Mesodermal cell (in vitro differentiated cells): ENCODE results near the gene CACNB1.
"Not testable (repeated sequence)": the region's sequence is repeated elsewhere in the genome, so short reads cannot be mapped to it uniquely, and the experiment has no call there.

Experiments used
- H3K27ac ChIP-seq: 2 replicates; pipeline ENCODE4 v1.7.0; 2013; ENCODE audit warnings: mild to moderate bottlenecking, low read depth, low read length, moderate library complexity; ENCODE audit not compliant: severe bottlenecking
- H3K36me3 ChIP-seq: 2 replicates; pipeline ENCODE4 v1.7.1; 2013; ENCODE audit warnings: mild to moderate bottlenecking, low read length, moderate library complexity; ENCODE audit not compliant: control insufficient read depth, insufficient read depth
- H3K4me1 ChIP-seq: one replicate; pipeline ENCODE4 v1.7.1; 2013; ENCODE audit warnings: mild to moderate bottlenecking, low read length; ENCODE audit not compliant: insufficient read depth, control insufficient read depth, poor library complexity, severe bottlenecking
- H3K4me3 ChIP-seq: 2 replicates; pipeline ENCODE4 v1.7.0; 2013; ENCODE audit warnings: low read length, control low read depth, mild to moderate bottlenecking; ENCODE audit not compliant: insufficient read depth, poor library complexity, severe bottlenecking; ENCODE audit errors: extremely low read depth
- H3K9me3 ChIP-seq: 2 replicates; pipeline ENCODE4 v1.7.1; 2013; ENCODE audit warnings: mild to moderate bottlenecking, low read length, moderate library complexity; ENCODE audit not compliant: control insufficient read depth
- WGBS, 2 experiments: methylation state at CpG; one replicate each; pipeline ENCODE4 v1.1.5; 2013; ENCODE audit warnings: missing lambda C conversion rate in 2 of 2; ENCODE audit not compliant: insufficient coverage in 2 of 2; 5-methylcytosine and 5-hydroxymethylcytosine counted together

Gene CACNB1

GRCh38 chr17:39139161-39139511 lies 58.3 kb downstream of the CACNB1 start:
- WGBS, 2 experiments = 100% methylated on average over 1 of the region's 2 CpGs
- no peak overlapping the region for H3K4me3 ChIP-seq
- H3K27ac ChIP-seq = no peak overlapping the region
- no peaks in the 10 kb centered on the region for H3K36me3 ChIP-seq
- H3K4me1 ChIP-seq = peaks cover 5% of the 10 kb centered on the region
- H3K9me3 ChIP-seq = peaks cover 5% of the 10 kb centered on the region

DNA sequence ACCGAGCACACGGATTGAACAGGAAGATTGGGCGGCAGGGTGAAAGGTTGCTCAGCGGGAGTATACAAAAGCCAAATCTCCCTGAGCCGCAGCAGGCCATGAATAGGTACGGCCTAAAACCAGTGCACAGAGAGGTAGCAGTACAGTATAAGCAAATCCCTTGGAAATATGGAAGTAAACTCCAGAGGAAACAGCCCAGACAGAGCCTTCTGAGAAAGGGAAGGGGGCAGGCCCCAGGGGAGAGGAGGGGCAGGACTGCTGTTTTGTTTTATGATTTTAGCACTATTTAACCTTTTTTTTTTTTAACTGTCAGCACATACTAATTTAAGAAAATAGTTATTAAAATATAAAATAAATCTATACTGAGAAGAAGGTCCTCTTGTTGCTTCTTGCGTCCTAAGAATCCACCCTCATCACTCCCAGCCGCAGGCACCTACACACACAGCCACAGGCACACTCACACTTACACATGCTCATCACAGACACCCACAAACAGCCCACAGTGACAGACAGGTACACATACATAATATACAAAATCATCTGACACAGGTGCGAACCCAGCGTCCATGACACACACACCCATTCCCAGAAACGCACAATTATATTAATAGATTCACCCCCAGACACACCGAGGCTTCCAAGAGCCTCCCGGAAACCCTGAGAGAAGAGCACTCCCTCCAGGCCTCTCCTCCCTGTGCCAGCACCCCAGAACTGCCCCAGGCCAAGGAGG lies 58.9 kb downstream of the CACNB1 start:
- WGBS, 2 experiments = 90 to 96% methylated on average over 7 to 11 of the region's 13 CpGs
- Histone ChIP-seq H3K4me1 (peaks cover 5% of the 10 kb centered on the region), H3K4me3 (no peak overlapping the region), H3K36me3 (no peaks in the 10 kb centered on the region), H3K9me3 (peaks cover 5% of the 10 kb centered on the region), H3K27ac (no peak overlapping the region)

GRCh38 chr17:39134878-39135277 lies 62.6 kb downstream of the CACNB1 start:
- Histone ChIP-seq H3K4me3 (no peak overlapping the region), H3K27ac (no peak overlapping the region)

DNA sequence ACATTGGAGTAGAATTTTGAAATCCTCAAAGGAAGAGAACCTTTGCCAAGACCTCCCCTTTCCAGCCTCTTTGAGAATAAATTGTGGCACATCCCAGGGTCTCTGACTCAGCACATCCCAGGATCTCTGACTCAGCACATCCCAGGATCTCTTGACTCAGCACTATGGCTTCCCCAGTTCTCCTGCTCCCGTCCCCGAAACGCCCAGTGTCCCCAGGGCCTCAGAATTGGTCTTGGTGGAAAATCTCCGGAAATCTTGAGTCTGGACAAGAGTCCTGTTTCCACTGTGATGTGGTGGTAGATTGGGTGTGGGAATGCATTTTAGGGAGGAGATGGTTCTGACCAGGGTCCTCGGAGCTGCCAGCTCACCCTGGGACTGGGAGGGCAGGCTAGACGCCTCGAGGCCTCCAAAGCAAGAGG lies 65.3 kb downstream of the CACNB1 start:
- Histone ChIP-seq H3K9me3 (no peaks in the 10 kb centered on the region), H3K4me3 (no peak overlapping the region), H3K4me1 (peaks cover 3% of the 10 kb centered on the region), H3K36me3 (no peaks in the 10 kb centered on the region), H3K27ac (no peak overlapping the region)
- WGBS, 2 experiments = 89% methylated on average over 7 of the region's 7 CpGs; no CpG with 5 or more reads in 1 of the 2 experiments

More at GRCh38 chr17:39134878-39135277, 62.6 kb downstream of the CACNB1 start:
- WGBS, 2 experiments = 89 to 93% methylated on average over 4 to 6 of the region's 6 CpGs
- H3K4me1 ChIP-seq = peaks cover 7% of the 10 kb centered on the region
- no peaks in the 10 kb centered on the region for H3K36me3 ChIP-seq
- H3K9me3 ChIP-seq = no peaks in the 10 kb centered on the region

- WGBS, 2 experiments = 84 to 85% methylated on average over 5 to 6 of the region's 6 CpGs
Measured at GRCh38 chr17:39131616-39132015, 65.9 kb downstream of the CACNB1 start.

DNA sequence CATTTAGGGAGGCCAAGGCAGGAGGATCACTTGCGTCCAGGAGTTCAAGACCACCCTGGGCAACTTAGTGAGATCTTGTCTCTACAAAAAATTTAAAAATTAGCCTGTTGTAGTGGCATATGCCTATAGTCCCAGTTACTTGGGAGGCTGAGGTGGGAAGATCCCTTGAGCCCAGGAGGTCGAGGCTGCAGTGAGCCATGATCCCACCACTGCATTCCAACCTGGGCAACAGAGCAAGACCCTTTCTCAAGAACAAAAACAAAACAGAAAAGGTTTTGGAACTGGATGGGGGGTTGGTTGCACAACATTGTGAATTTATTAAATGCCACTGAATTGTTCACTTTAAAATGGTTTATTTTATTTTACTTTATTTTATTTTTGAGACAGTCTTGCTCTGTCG lies 67.3 kb downstream of the CACNB1 start:
- 83 to 100% methylated on average over 1 of the region's 3 CpGs for WGBS, 2 experiments
- Histone ChIP-seq H3K4me1 (peaks cover 3% of the 10 kb centered on the region), H3K36me3 (no peaks in the 10 kb centered on the region), H3K27ac (no peak overlapping the region), H3K4me3 (no peak overlapping the region), H3K9me3 (no peaks in the 10 kb centered on the region)

More at GRCh38 chr17:39131616-39132015, 65.9 kb downstream of the CACNB1 start:
- H3K4me3 ChIP-seq = no peak overlapping the region
- no peak overlapping the region for H3K27ac ChIP-seq
- peaks cover 3% of the 10 kb centered on the region for H3K4me1 ChIP-seq
- no peaks in the 10 kb centered on the region for H3K9me3 ChIP-seq
- no peaks in the 10 kb centered on the region for H3K36me3 ChIP-seq

- H3K27ac ChIP-seq, H3K4me3 ChIP-seq, H3K9me3 ChIP-seq, H3K36me3 ChIP-seq, H3K4me1 ChIP-seq: not testable (repeated sequence)
- 95 to 100% methylated on average over 1 to 3 of the region's 6 CpGs for WGBS, 2 experiments
Measured at GRCh38 chr17:39129544-39129943, 67.9 kb downstream of the CACNB1 start.

- no peak overlapping the region for H3K4me3 ChIP-seq
Measured at GRCh38 chr17:39126436-39126835, 71.0 kb downstream of the CACNB1 start.

DNA sequence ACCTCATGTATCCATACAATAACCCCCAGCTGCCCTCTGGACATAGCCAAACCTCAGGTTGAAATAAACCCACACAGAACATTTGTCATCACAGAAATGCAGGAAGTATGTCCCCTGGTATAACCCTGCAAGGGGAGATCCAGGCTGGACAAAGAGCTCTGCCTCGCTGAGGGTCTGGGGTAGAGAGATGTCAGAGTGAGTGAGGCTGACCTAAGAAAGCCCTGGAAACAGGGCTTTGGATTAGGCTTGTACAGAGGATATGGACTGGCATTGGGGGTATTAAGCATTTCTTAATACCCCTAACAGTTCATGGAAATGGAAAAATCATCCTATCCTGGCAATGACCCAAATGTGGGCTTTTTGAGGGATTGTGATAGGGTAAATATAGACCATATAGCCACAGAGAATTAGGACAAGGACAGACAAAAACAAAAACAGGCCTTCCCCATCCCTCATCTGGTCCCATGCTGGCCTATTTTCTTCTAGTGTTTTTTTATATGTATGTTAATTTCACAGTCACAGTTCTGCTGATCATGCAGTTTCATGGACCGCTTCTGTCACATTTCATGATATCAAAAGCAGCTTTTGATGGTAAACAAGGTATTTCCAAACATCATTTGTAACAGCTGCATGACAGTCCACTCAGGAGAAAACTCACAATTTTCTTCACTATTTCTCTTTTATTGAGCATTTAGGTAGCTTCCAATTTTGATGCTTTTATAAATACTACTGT lies 72.2 kb downstream of the CACNB1 start:
- WGBS, 2 experiments = 83 to 100% methylated on average over 2 of the region's 2 CpGs
- H3K4me1 ChIP-seq = no peaks in the 10 kb centered on the region

More at GRCh38 chr17:39126436-39126835, 71.0 kb downstream of the CACNB1 start:
- Histone ChIP-seq H3K4me1 (no peaks in the 10 kb centered on the region), H3K27ac (no peak overlapping the region), H3K36me3 (no peaks in the 10 kb centered on the region), H3K9me3 (no peaks in the 10 kb centered on the region)
- 73 to 77% methylated on average over 5 to 6 of the region's 6 CpGs for WGBS, 2 experiments

DNA sequence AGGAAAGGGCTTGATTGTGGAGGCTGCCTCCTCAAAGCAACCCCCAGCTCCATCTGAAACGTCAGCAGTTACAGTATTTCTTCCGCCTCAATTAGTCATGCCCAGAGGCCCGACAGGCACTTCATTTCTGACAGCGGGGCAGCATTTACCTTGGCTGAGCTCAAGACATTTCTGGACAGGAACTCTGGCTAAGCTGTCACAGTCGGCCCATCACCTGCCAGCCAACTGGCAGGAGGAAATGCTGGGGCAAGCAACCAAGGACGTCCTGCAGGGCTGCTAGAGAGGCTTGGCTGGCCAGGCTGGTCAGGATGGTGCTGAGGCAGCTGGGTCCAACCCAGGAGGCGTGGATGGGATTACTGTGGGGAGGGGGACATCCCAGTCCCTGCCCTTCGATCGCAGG lies 73.8 kb downstream of the CACNB1 start:
- 90% methylated on average over 4 to 9 of the region's 9 CpGs for WGBS, 2 experiments
- Histone ChIP-seq H3K27ac (no peak overlapping the region), H3K4me1 (no peaks in the 10 kb centered on the region)

More for the DNA sequence above, 72.2 kb downstream of the CACNB1 start:
- H3K36me3 ChIP-seq = no peaks in the 10 kb centered on the region
- H3K9me3 ChIP-seq = no peaks in the 10 kb centered on the region
- H3K4me3 ChIP-seq = no peak overlapping the region
- no peak overlapping the region for H3K27ac ChIP-seq

More for the DNA sequence above, 73.8 kb downstream of the CACNB1 start:
- H3K9me3 ChIP-seq = no peaks in the 10 kb centered on the region
- H3K36me3 ChIP-seq = no peaks in the 10 kb centered on the region
- H3K4me3 ChIP-seq = no peak overlapping the region
